K562 (cell line): Measurements from ENCODE around the gene CAPN10. TPM values are rescaled to one million over a fixed set of nuclear protein-coding genes. Genes with fewer than 3 reads are reported as not detected.

Source experiments
- CBFB ChIP-seq: sonication (generic); formaldehyde crosslinking; IDR thresholded peaks from 2 replicates; pipeline ENCODE4 v1.4.0; 2020; ENCODE audit warnings: mild to moderate bottlenecking, missing genetic modification reagents
- CREM ChIP-seq: IDR thresholded peaks from 2 replicates; pipeline ENCODE4 v1.6.1; 2014; ENCODE audit warnings: antibody characterized with exemption, low read depth
- EHMT2 ChIP-seq: fragments of 450-650 bp; IDR thresholded peaks from 2 replicates; pipeline ENCODE4 v1.6.1; 2018; ENCODE audit warnings: antibody characterized with exemption
- FOXK1 ChIP-seq: sonication (generic); formaldehyde crosslinking; IDR thresholded peaks from 2 replicates; pipeline ENCODE4 v1.8.0; 2022; ENCODE audit warnings: missing genetic modification reagents, mild to moderate bottlenecking, borderline replicate concordance
- HCFC1 ChIP-seq: IDR thresholded peaks from 2 replicates; pipeline ENCODE4 v1.6.1; 2012; ENCODE audit warnings: low read depth, low read length, improper control_type of control experiment
- ILF3 ChIP-seq: fragments of 450-650 bp; IDR thresholded peaks from 2 replicates; pipeline ENCODE4 v1.6.1; 2018; ENCODE audit warnings: antibody characterized with exemption, mild to moderate bottlenecking, moderate library complexity, borderline replicate concordance
- MTA3 ChIP-seq: fragments of 450-650 bp; formaldehyde crosslinking; IDR thresholded peaks from 2 replicates; pipeline ENCODE4 v1.6.1; 2017; ENCODE audit warnings: mild to moderate bottlenecking, borderline replicate concordance
- POLR2G ChIP-seq: fragments of 200-400 bp; formaldehyde crosslinking; IDR thresholded peaks from 2 replicates; pipeline ENCODE4 v1.6.1; 2017; ENCODE audit warnings: low read depth, mild to moderate bottlenecking, antibody characterized with exemption, low read length, moderate library complexity
- SMAD2 ChIP-seq: fragments of 150-350 bp; IDR thresholded peaks from 2 replicates; pipeline ENCODE4 v1.6.1; 2014; ENCODE audit warnings: low read depth, mild to moderate bottlenecking, low read length
- SMARCB1 ChIP-seq: IDR thresholded peaks from 2 replicates; pipeline ENCODE4 v1.6.1; 2011; ENCODE audit warnings: improper control_type of control experiment, low read depth; ENCODE audit not compliant: insufficient read length
- ZNF699 ChIP-seq: fragments of 250-450 bp; sonication (Bioruptor Pico); IDR thresholded peaks from 2 replicates; pipeline ENCODE4 v1.8.0; 2021; ENCODE audit warnings: mild to moderate bottlenecking, moderate library complexity; ENCODE audit not compliant: insufficient replicate concordance
- polyA plus RNA-seq, 8 experiments: library from polyadenylated mRNA; depleted of rRNA in 4 of 8; stranded (reverse) in 5 of 8; unstranded in 3 of 8; fragments of >200 nt; fragmentation: Nextera tagmentation in 2 of 8; fragmentation: Illumina TruSeq in 1 of 8; extraction: Ambion mirVana in 2 of 8; extraction: Trizol in 1 of 8; gene quantifications; 2 replicates each; pipeline versions ENCODE4 v1.2.1 to v1.2.3, GENCODE V29; 2011 to 2014; ENCODE audit warnings: inconsistent platforms in 1 of 8, missing spikeins in 1 of 8
- total RNA-seq, 7 experiments: library from RNA; depleted of rRNA in 6 of 7; stranded (reverse); fragments of >200 nt in 6 of 7; fragmentation: Illumina TruSeq in 2 of 7; extraction: Trizol in 2 of 7; gene quantifications; 2 replicates each; pipeline versions ENCODE4 v1.2.1 to v1.2.3, GENCODE V29; 2011 to 2021; ENCODE audit warnings: low replicate concordance in 1 of 7

CAPN10 gene
- total and polyA plus RNA-seq, 9 of the 15 experiments (the other 6 are each of a cell fraction or from before 2014, with no cell fraction given): 0.08 to 26.1 (median 8.4) TPM

DNA sequence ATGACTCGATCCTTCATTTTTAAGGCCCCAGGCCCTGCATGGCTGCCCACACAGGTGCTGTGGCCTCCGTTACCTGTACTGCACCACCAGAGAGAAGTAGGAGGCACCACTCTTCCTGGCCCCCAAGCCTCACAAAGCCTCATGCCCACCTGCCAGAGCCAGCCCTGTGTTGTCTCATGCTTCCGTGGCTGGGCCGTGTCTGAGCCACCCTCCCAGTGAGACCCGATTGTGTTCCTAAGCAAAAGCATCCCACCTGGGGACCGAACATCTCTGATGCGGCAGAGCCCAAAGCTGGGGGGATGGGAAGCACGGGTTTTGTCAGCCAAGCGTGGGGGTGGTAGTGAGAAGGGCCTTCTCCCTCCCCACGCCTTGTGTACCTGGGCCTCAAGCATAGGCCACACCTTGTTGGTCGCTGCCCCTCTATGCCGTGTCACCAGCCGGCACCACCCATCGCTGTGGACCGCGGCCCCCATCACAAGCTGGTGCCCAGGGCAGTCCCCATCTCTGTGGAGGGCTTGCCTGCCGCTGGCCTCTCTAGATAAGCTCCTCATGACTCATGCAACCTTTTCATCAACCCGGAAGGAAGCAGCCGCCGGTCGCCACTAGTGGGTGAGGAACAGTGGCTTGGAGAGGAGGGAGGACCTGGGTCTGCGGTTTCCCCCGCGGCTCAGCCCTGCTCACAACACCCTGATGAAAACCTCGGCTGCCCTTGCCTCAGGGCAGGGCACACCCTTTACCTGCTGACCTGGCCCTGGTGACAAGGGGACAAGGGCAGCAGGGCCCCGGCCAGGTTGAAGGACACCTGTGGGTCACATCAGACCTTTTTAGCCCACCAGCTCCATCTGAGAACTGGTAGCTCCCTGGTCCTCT is 21.0 kb upstream of the CAPN10 start (continued):
- TF ChIP-seq SMARCB1 (peak; percentile 29), POLR2G (peak; percentile 89), CREM (peak; percentile 47), ILF3 (no peak), FOXK1 (CRISPR knock-in tag) (no peak), EHMT2 (no peak), CBFB (CRISPR knock-in tag) (0 out of 2 replicates have a peak, but pooled peaks have one; percentile 80), MTA3 (peak; percentile 87; the same call in 1 of the 2 replicates), ZNF699 (no peak), HCFC1 (no peak), SMAD2 (no peak)
